Measurements from ENCODE around the gene TAS1R1.

The TAS1R1 gene

GRCh38 chr1:6554907-6555778 lies at the start of gene TAS1R1:
Gene TAS1R1 (plus strand): TSS chr1:6555307. CDS start chr1:6555374, 67 bp downstream.
- peak; percentile 47 for DNase-seq

GRCh38 chr1:6505367-6506209 lies 49.5 kb upstream of the TAS1R1 start:
- DNase-seq: no peak

- no peak for DNase-seq
Measured at GRCh38 chr1:6506210-6507036, 48.7 kb upstream of the TAS1R1 start.

GRCh38 chr1:6507037-6507428 lies 48.1 kb upstream of the TAS1R1 start:
- no peak for DNase-seq

GRCh38 chr1:6507461-6507911 lies 47.6 kb upstream of the TAS1R1 start:
- DNase-seq: no peak

GRCh38 chr1:6508154-6508815 lies 46.8 kb upstream of the TAS1R1 start:
- DNase-seq: peak; percentile 41

GRCh38 chr1:6508816-6509189 lies 46.3 kb upstream of the TAS1R1 start:
- DNase-seq: no peak

GRCh38 chr1:6509220-6509918 lies 45.7 kb upstream of the TAS1R1 start:
- DNase-seq: no peak

- DNase-seq: no peak
Measured at GRCh38 chr1:6509919-6510291, 45.2 kb upstream of the TAS1R1 start.

GRCh38 chr1:6510493-6510892 lies 44.6 kb upstream of the TAS1R1 start:
- no peak for DNase-seq

GRCh38 chr1:6511056-6511455 lies 44.1 kb upstream of the TAS1R1 start:
- DNase-seq: no peak

- no peak for DNase-seq
Measured at GRCh38 chr1:6511561-6512244, 43.4 kb upstream of the TAS1R1 start.

GRCh38 chr1:6512245-6512907 lies 42.7 kb upstream of the TAS1R1 start:
- no peak for DNase-seq

- no peak for DNase-seq
Measured at GRCh38 chr1:6512908-6513280, 42.2 kb upstream of the TAS1R1 start.

GRCh38 chr1:6513320-6513801 lies 41.7 kb upstream of the TAS1R1 start:
- peak; percentile 50 for DNase-seq

GRCh38 chr1:6515771-6516170 lies 39.3 kb upstream of the TAS1R1 start:
- DNase-seq: no peak

GRCh38 chr1:6517435-6517851 lies 37.7 kb upstream of the TAS1R1 start:
- DNase-seq: no peak

- no peak for DNase-seq
Measured at GRCh38 chr1:6519491-6519934, 35.6 kb upstream of the TAS1R1 start.

- DNase-seq: peak; percentile 39
Measured at GRCh38 chr1:6519935-6520671, 35.0 kb upstream of the TAS1R1 start.

- DNase-seq: no peak
Measured at GRCh38 chr1:6521536-6521935, 33.6 kb upstream of the TAS1R1 start.
